Measurements from ENCODE around the gene ZNF683.

Gene ZNF683

DNA sequence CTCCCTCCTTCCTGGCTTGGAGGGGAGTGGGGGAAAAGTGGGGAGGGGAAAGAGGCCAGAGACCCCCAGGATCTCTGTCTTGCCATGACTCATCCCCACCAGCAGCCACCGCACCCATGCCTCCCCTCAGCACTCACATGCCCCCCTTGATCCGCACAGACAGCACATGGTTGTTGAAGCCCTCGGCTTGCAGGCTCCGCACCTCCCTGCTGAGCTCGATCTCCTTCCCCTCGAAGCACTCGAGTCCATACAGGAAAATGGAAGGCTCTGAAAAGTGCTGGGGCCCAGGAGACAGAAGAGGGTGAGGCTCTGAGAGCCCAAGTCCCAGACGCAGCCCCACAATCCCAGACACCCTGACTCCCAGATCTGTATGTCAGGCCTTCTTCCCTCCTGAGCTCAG lies 44.0 kb downstream of the ZNF683 start:
- Histone ChIP-seq H3K4me1 (ENCODE audit: control insufficient read depth, low read depth, low read length) (no peaks in the 10 kb centered on the region), H3K9ac (ENCODE audit: low read length) (no peak overlapping the region), H3K4me3 (ENCODE audit: low read length) (no peak overlapping the region), H3K79me2 (ENCODE audit: control insufficient read depth, insufficient read depth, low read length) (no peaks in the 10 kb centered on the region), H2BK5ac (ENCODE audit: low read length) (no peak overlapping the region), H3K27me3 (ENCODE audit: insufficient read depth, low read length, poor library complexity) (no peaks in the 10 kb centered on the region), H3K56ac (ENCODE audit: low read length) (no peak overlapping the region), H3K18ac (ENCODE audit: low read length) (no peak overlapping the region), H3K4ac (ENCODE audit: low read depth, low read length) (no peak overlapping the region), H2AK5ac (ENCODE audit: low read length) (no peak overlapping the region), H2BK15ac (replicated peaks; ENCODE audit: low read depth) (no peak overlapping the region), H3K36me3 (ENCODE audit: control insufficient read depth, insufficient read depth, low read length) (no peaks in the 10 kb centered on the region), H3K79me1 (ENCODE audit: low read length) (no peaks in the 10 kb centered on the region), H3K27ac (ENCODE audit: low read depth, low read length) (no peak overlapping the region), H4K8ac (ENCODE audit: low read depth, low read length) (no peak overlapping the region), H3K4me2 (ENCODE audit: low read length) (no peak overlapping the region), H3K23ac (ENCODE audit: low read length) (no peak overlapping the region), H2BK120ac (ENCODE audit: low read depth, low read length) (no peak overlapping the region), H4K5ac (ENCODE audit: low read length) (no peak overlapping the region)
- WGBS (ENCODE audit: extremely low coverage, insufficient coverage, low lambda C conversion rate) = no CpG with 5 or more reads among the region's 8 CpGs
- no peak for DNase-seq

GRCh38 chr1:26327956-26328362 lies 44.6 kb downstream of the ZNF683 start:
- no peak overlapping the region for H2BK120ac ChIP-seq (ENCODE audit: low read depth, low read length)
- no peak overlapping the region for H3K4me3 ChIP-seq (ENCODE audit: low read length)
- H3K4me2 ChIP-seq (ENCODE audit: low read length) = no peak overlapping the region
- DNase-seq = no peak
- H3K23ac ChIP-seq (ENCODE audit: low read length) = no peak overlapping the region
- no peaks in the 10 kb centered on the region for H3K36me3 ChIP-seq (ENCODE audit: control insufficient read depth, insufficient read depth, low read length)
- H3K27ac ChIP-seq (ENCODE audit: low read depth, low read length) = no peak overlapping the region
- no peak overlapping the region for H3K56ac ChIP-seq (ENCODE audit: low read length)
- no peak overlapping the region for H4K5ac ChIP-seq (ENCODE audit: low read length)
- no peaks in the 10 kb centered on the region for H3K4me1 ChIP-seq (ENCODE audit: control insufficient read depth, low read depth, low read length)
- H3K9ac ChIP-seq (ENCODE audit: low read length) = no peak overlapping the region
- no peaks in the 10 kb centered on the region for H3K79me2 ChIP-seq (ENCODE audit: control insufficient read depth, insufficient read depth, low read length)
- H4K8ac ChIP-seq (ENCODE audit: low read depth, low read length) = no peak overlapping the region
- H3K4ac ChIP-seq (ENCODE audit: low read depth, low read length) = no peak overlapping the region
- no peaks in the 10 kb centered on the region for H3K79me1 ChIP-seq (ENCODE audit: low read length)
- no peaks in the 10 kb centered on the region for H3K27me3 ChIP-seq (ENCODE audit: insufficient read depth, low read length, poor library complexity)
- H2BK5ac ChIP-seq (ENCODE audit: low read length) = no peak overlapping the region
- H2AK5ac ChIP-seq (ENCODE audit: low read length) = no peak overlapping the region
- no peak overlapping the region for H2BK15ac ChIP-seq (replicated peaks; ENCODE audit: low read depth)
- no CpG with 5 or more reads among the region's 8 CpGs for WGBS (ENCODE audit: extremely low coverage, insufficient coverage, low lambda C conversion rate)
- H3K18ac ChIP-seq (ENCODE audit: low read length) = no peak overlapping the region

- Histone ChIP-seq H4K5ac (ENCODE audit: low read length) (no peak overlapping the region), H3K36me3 (ENCODE audit: control insufficient read depth, insufficient read depth, low read length) (no peaks in the 10 kb centered on the region), H2BK5ac (ENCODE audit: low read length) (no peak overlapping the region), H3K4me3 (ENCODE audit: low read length) (no peak overlapping the region), H2BK15ac (replicated peaks; ENCODE audit: low read depth) (no peak overlapping the region), H3K4me2 (ENCODE audit: low read length) (no peak overlapping the region), H3K56ac (ENCODE audit: low read length) (no peak overlapping the region), H3K27me3 (ENCODE audit: insufficient read depth, low read length, poor library complexity) (no peaks in the 10 kb centered on the region), H3K18ac (ENCODE audit: low read length) (no peak overlapping the region), H3K79me2 (ENCODE audit: control insufficient read depth, insufficient read depth, low read length) (no peaks in the 10 kb centered on the region), H3K9ac (ENCODE audit: low read length) (no peak overlapping the region), H2AK5ac (ENCODE audit: low read length) (no peak overlapping the region), H3K79me1 (ENCODE audit: low read length) (no peaks in the 10 kb centered on the region), H3K23ac (ENCODE audit: low read length) (no peak overlapping the region), H3K4me1 (ENCODE audit: control insufficient read depth, low read depth, low read length) (no peaks in the 10 kb centered on the region), H3K27ac (ENCODE audit: low read depth, low read length) (no peak overlapping the region), H2BK120ac (ENCODE audit: low read depth, low read length) (no peak overlapping the region), H4K8ac (ENCODE audit: low read depth, low read length) (no peak overlapping the region), H3K4ac (ENCODE audit: low read depth, low read length) (no peak overlapping the region)
- WGBS (ENCODE audit: extremely low coverage, insufficient coverage, low lambda C conversion rate) = no CpG with 5 or more reads among the region's 3 CpGs
- DNase-seq = no peak
Measured at GRCh38 chr1:26324550-26324949, 48.0 kb downstream of the ZNF683 start.

- H3K4ac ChIP-seq (ENCODE audit: low read depth, low read length) = no peak overlapping the region
Measured at GRCh38 chr1:26323382-26323781, 49.2 kb downstream of the ZNF683 start.

DNA sequence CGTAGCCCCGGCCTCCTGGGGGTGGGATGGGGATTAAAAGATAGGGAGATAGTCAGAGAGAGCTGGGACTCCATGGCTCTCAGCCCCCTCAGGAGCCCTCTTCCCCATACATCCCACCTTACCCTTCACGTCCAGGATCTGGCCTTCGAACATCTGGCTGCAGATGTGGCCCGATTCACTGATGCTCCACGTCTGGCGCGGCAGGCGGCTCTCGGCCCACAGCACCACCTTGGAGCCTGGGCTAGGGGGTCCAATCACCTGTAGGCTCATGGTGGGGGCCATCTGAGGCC lies 50.6 kb downstream of the ZNF683 start:
- H4K8ac ChIP-seq (ENCODE audit: low read depth, low read length) = no peak overlapping the region
- no peak overlapping the region for H2BK5ac ChIP-seq (ENCODE audit: low read length)
- no peak overlapping the region for H3K9ac ChIP-seq (ENCODE audit: low read length)
- H3K27ac ChIP-seq (ENCODE audit: low read depth, low read length) = no peak overlapping the region
- H3K18ac ChIP-seq (ENCODE audit: low read length) = no peak overlapping the region
- no peak overlapping the region for H2AK5ac ChIP-seq (ENCODE audit: low read length)
- H3K79me1 ChIP-seq (ENCODE audit: low read length) = no peaks in the 10 kb centered on the region
- H3K79me2 ChIP-seq (ENCODE audit: control insufficient read depth, insufficient read depth, low read length) = no peaks in the 10 kb centered on the region
- H3K36me3 ChIP-seq (ENCODE audit: control insufficient read depth, insufficient read depth, low read length) = no peaks in the 10 kb centered on the region
- H3K56ac ChIP-seq (ENCODE audit: low read length) = no peak overlapping the region
- H3K4me3 ChIP-seq (ENCODE audit: low read length) = no peak overlapping the region
- H2BK120ac ChIP-seq (ENCODE audit: low read depth, low read length) = no peak overlapping the region
- no peak overlapping the region for H2BK15ac ChIP-seq (replicated peaks; ENCODE audit: low read depth)
- no peak for DNase-seq
- peaks cover 2% of the 10 kb centered on the region for H3K4me1 ChIP-seq (ENCODE audit: control insufficient read depth, low read depth, low read length)
- H3K4me2 ChIP-seq (ENCODE audit: low read length) = no peak overlapping the region
- no CpG with 5 or more reads among the region's 10 CpGs for WGBS (ENCODE audit: extremely low coverage, insufficient coverage, low lambda C conversion rate)
- H3K4ac ChIP-seq (ENCODE audit: low read depth, low read length) = no peak overlapping the region
- H3K27me3 ChIP-seq (ENCODE audit: insufficient read depth, low read length, poor library complexity) = no peaks in the 10 kb centered on the region
- no peak overlapping the region for H3K23ac ChIP-seq (ENCODE audit: low read length)
- H4K5ac ChIP-seq (ENCODE audit: low read length) = no peak overlapping the region

More at GRCh38 chr1:26323382-26323781, 49.2 kb downstream of the ZNF683 start:
- no peak overlapping the region for H3K23ac ChIP-seq (ENCODE audit: low read length)
- H3K18ac ChIP-seq (ENCODE audit: low read length) = no peak overlapping the region
- H3K4me3 ChIP-seq (ENCODE audit: low read length) = no peak overlapping the region
- H3K27ac ChIP-seq (ENCODE audit: low read depth, low read length) = no peak overlapping the region
- no peaks in the 10 kb centered on the region for H3K27me3 ChIP-seq (ENCODE audit: insufficient read depth, low read length, poor library complexity)
- no peak overlapping the region for H3K9ac ChIP-seq (ENCODE audit: low read length)
- H4K5ac ChIP-seq (ENCODE audit: low read length) = no peak overlapping the region
- no peak overlapping the region for H4K8ac ChIP-seq (ENCODE audit: low read depth, low read length)
- no peak for DNase-seq
- no peak overlapping the region for H3K4me2 ChIP-seq (ENCODE audit: low read length)
- no peak overlapping the region for H2BK120ac ChIP-seq (ENCODE audit: low read depth, low read length)
- no peaks in the 10 kb centered on the region for H3K4me1 ChIP-seq (ENCODE audit: control insufficient read depth, low read depth, low read length)
- H3K79me1 ChIP-seq (ENCODE audit: low read length) = no peaks in the 10 kb centered on the region
- H3K79me2 ChIP-seq (ENCODE audit: control insufficient read depth, insufficient read depth, low read length) = no peaks in the 10 kb centered on the region
- no peak overlapping the region for H2AK5ac ChIP-seq (ENCODE audit: low read length)
- no CpG with 5 or more reads among the region's 2 CpGs for WGBS (ENCODE audit: extremely low coverage, insufficient coverage, low lambda C conversion rate)
- H2BK15ac ChIP-seq (replicated peaks; ENCODE audit: low read depth) = no peak overlapping the region
- no peaks in the 10 kb centered on the region for H3K36me3 ChIP-seq (ENCODE audit: control insufficient read depth, insufficient read depth, low read length)
- no peak overlapping the region for H2BK5ac ChIP-seq (ENCODE audit: low read length)
- no peak overlapping the region for H3K56ac ChIP-seq (ENCODE audit: low read length)

- peaks cover 2% of the 10 kb centered on the region for H3K4me1 ChIP-seq (ENCODE audit: control insufficient read depth, low read depth, low read length)
- no peak overlapping the region for H4K8ac ChIP-seq (ENCODE audit: low read depth, low read length)
- peak overlapping the region; percentile 54 for H3K9ac ChIP-seq (ENCODE audit: low read length)
- H2AK5ac ChIP-seq (ENCODE audit: low read length) = no peak overlapping the region
- no peaks in the 10 kb centered on the region for H3K27me3 ChIP-seq (ENCODE audit: insufficient read depth, low read length, poor library complexity)
- peak; percentile 88 for DNase-seq
- H4K5ac ChIP-seq (ENCODE audit: low read length) = no peak overlapping the region
- no peak overlapping the region for H2BK15ac ChIP-seq (replicated peaks; ENCODE audit: low read depth)
- H3K27ac ChIP-seq (ENCODE audit: low read depth, low read length) = no peak overlapping the region
- H3K4ac ChIP-seq (ENCODE audit: low read depth, low read length) = no peak overlapping the region
- H3K4me3 ChIP-seq (ENCODE audit: low read length) = no peak overlapping the region
- no peak overlapping the region for H2BK5ac ChIP-seq (ENCODE audit: low read length)
- no peaks in the 10 kb centered on the region for H3K79me1 ChIP-seq (ENCODE audit: low read length)
- peak overlapping the region; percentile 79 for H3K56ac ChIP-seq (ENCODE audit: low read length)
- H3K79me2 ChIP-seq (ENCODE audit: control insufficient read depth, insufficient read depth, low read length) = no peaks in the 10 kb centered on the region
- no peak overlapping the region for H3K4me2 ChIP-seq (ENCODE audit: low read length)
- no peak overlapping the region for H3K23ac ChIP-seq (ENCODE audit: low read length)
- WGBS (ENCODE audit: extremely low coverage, insufficient coverage, low lambda C conversion rate) = no CpG with 5 or more reads among the region's 16 CpGs
- H3K18ac ChIP-seq (ENCODE audit: low read length) = no peak overlapping the region
- H2BK120ac ChIP-seq (ENCODE audit: low read depth, low read length) = no peak overlapping the region
- H3K36me3 ChIP-seq (ENCODE audit: control insufficient read depth, insufficient read depth, low read length) = no peaks in the 10 kb centered on the region
Measured at GRCh38 chr1:26321315-26322041, 51.1 kb downstream of the ZNF683 start.
